HCEC 1CT (cell line): ENCODE measurements around the gene C1orf21.

Experiments
- DNase-seq: peaks from one replicate; pipeline ENCODE4 v3.0.0-alpha.2; 2017

Gene C1orf21

DNA sequence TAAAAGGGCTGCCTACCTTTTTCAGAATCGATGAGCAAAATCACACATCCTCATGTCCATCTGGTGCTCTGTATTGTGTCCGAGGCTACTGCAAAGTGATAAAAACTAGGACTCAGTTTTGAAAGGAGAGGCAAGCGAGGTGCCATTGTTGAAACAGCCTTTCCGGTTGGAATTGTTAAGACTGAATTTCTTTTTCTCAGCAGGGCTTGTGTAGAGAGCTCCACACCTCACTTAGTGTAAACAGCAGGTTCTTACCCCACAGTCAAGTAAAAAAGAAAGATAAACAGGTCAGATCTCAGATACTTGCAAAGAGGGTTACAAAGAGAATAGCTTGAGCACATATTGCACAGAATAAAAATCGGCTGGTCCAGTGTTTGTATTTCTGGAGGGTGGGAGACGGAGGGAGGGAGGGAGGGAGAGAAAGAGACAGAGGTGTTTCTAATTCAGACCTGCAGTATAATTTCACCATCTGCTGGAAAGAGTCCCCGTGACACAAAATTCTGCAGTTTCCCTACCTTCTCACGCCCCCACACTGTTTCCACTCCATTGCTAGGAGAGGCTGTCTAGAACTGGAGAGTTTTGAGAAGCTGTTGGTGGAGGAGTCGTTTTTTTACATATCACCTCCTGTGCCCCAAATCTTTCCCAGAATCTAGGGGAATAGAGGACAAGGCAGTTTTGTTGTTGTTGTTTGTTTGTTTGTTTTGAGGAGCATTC is 285.3 kb downstream of the C1orf21 start:
- DNase-seq, result no peak

DNA sequence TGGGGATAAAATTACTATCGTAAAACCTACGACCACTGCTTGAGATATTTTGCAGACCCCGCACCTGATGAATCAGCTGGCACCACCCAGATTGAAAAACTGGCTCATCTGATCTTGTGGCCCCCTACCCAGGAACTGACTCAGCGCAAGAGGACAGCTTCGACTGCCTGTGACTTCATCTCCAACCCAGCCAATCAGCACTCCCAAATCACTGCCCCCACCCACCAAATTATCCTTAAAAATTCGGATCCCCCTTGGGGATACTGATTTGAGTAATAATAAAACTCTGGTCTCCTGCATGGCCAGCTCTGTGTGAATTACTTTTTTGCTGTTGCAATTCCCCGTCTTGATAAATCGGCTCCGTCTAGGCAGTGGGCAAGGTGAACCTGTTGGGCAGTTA is 286.5 kb downstream of the C1orf21 start:
- no peak for DNase-seq

DNA sequence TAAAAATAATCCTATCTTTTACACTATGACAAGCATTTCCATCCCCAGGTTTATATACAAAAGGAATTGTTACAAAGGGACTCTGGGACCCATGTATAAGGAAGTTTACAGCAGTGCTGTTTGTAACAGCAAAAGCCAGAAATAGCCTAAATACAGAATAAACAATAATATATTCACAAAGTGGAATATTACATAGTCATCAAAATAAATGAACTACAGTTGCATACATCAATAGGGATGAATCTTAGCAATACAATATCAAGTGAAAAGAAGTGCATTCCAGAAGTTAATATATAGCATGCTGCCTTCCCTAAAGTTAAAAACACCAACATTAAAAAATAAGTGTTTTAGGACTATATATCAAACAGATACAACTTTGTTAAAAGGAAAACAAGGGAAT is 290.5 kb downstream of the C1orf21 start:
- DNase-seq, result no peak
